MM.1S (cell line): ENCODE measurements around the gene CLDN15.
A peak's percentile ranks its signal among the peaks of the same experiment; 100 is the strongest.

Source experiments
- DNase-seq: peaks from one replicate; pipeline ENCODE4 v3.0.0-alpha.2; 2015
- H2AFZ ChIP-seq: fragments of 300-600 bp; sonication (generic); 2 replicates; pipeline ENCODE4 v1.6.0; 2016; ENCODE audit warnings: antibody characterized with exemption, low read length
- H3F3A ChIP-seq: fragments of 300-600 bp; sonication (generic); 2 replicates; pipeline ENCODE4 v1.6.1; 2016; ENCODE audit warnings: mild to moderate bottlenecking, antibody characterized with exemption, low read length, moderate library complexity, mixed read lengths; ENCODE audit not compliant: insufficient read depth
- H3K27ac ChIP-seq: fragments of 300-600 bp; sonication (generic); 2 replicates; pipeline ENCODE4 v1.5.1; 2016; ENCODE audit warnings: mild to moderate bottlenecking, low read length
- H3K27me3 ChIP-seq: fragments of 300-600 bp; sonication (generic); replicated peaks from 2 replicates; pipeline ENCODE4 v1.6.0; 2016; ENCODE audit warnings: low read length; ENCODE audit not compliant: insufficient read depth
- H3K36me3 ChIP-seq: fragments of 300-600 bp; sonication (generic); replicated peaks from 2 replicates; pipeline ENCODE4 v1.6.1; 2016; ENCODE audit warnings: mild to moderate bottlenecking, low read length, mixed read lengths; ENCODE audit not compliant: insufficient read depth
- H3K4me1 ChIP-seq: fragments of 300-600 bp; sonication (generic); 2 replicates; pipeline ENCODE4 v1.6.1; 2016; ENCODE audit warnings: low read length, mixed read lengths
- H3K4me2 ChIP-seq: fragments of 300-600 bp; sonication (generic); 2 replicates; pipeline ENCODE4 v1.6.0; 2016; ENCODE audit warnings: low read depth, low read length
- H3K4me3 ChIP-seq: fragments of 300-600 bp; sonication (generic); 2 replicates; pipeline ENCODE4 v1.5.1; 2016; ENCODE audit warnings: low read length, mixed read lengths
- H3K79me2 ChIP-seq: fragments of 300-600 bp; sonication (generic); 2 replicates; pipeline ENCODE4 v1.6.1; 2016; ENCODE audit warnings: mixed run types, low read length, mixed read lengths
- H3K9ac ChIP-seq: fragments of 300-600 bp; sonication (generic); 2 replicates; pipeline ENCODE4 v1.6.1; 2016; ENCODE audit warnings: low read length, mixed read lengths
- H3K9me2 ChIP-seq: fragments of 300-600 bp; sonication (generic); replicated peaks from 2 replicates; pipeline ENCODE4 v1.6.1; 2016; ENCODE audit warnings: mild to moderate bottlenecking, low read length, mixed read lengths; ENCODE audit not compliant: insufficient read depth
- H3K9me3 ChIP-seq: fragments of 300-600 bp; sonication (generic); replicated peaks from 2 replicates; pipeline ENCODE4 v1.6.1; 2016; ENCODE audit warnings: mild to moderate bottlenecking, low read length, mixed read lengths; ENCODE audit not compliant: insufficient read depth
- H4K20me1 ChIP-seq: fragments of 300-600 bp; sonication (generic); 2 replicates; pipeline ENCODE4 v1.6.1; 2016; ENCODE audit warnings: mild to moderate bottlenecking, low read length, moderate library complexity, mixed read lengths; ENCODE audit not compliant: insufficient read depth
- EZH2 ChIP-seq: fragments of 300-600 bp; sonication (generic); optimal IDR thresholded peaks from 2 replicates; pipeline ENCODE3; 2017; ENCODE audit warnings: low read depth, mild to moderate bottlenecking, antibody characterized with exemption, low read length, mixed read lengths
- EZH2phosphoT487 ChIP-seq: fragments of 300-600 bp; sonication (generic); IDR thresholded peaks from 2 replicates; pipeline ENCODE4 v1.6.1; 2018; ENCODE audit warnings: antibody characterized with exemption, low read length
- TF ChIP-seq, protein P1 (sequence below): fragments of 300-600 bp; sonication (generic); IDR thresholded peaks from 2 replicates; pipeline ENCODE4 v1.5.1; 2016; ENCODE audit warnings: antibody characterized with exemption, low read length, mixed read lengths

CLDN15 gene

DNA sequence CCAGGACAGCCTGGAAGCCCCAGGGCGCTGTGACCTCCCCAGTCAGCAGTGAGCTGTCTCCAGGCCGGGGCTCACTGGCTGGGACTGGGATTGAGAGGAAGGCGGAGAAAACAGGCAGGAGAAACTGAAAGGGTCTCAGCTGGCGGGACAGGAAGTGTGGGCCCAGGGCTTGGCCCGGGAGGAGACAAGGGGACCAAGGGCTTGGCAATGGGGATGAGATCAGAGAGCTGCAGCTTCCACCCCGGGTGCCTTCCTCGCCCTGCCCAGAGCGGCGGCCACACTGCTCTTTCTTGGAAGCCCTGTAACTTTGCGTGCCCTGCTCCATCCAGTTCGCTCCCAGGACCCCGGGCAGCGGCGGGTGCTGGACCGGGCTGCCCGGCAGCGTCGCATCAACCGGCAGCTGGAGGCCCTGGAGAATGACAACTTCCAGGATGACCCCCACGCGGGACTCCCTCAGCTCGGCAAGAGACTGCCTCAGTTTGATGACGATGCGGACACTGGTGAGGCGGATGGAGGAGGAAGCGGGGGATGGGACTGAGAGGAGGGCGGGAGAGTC is 15.2 kb downstream of the CLDN15 start:
- no peak for DNase-seq
- Histone ChIP-seq H2AFZ (no peak overlapping the region), H3K9ac (no peak overlapping the region), H3K4me1 (0 out of 2 replicates have a peak, but pooled peaks cover 6% of the 10 kb centered on the region), H3K27ac (no peak overlapping the region), H3K4me2 (no peak overlapping the region), H3K36me3 (no peaks in the 10 kb centered on the region), H3K4me3 (no peak overlapping the region), H3K9me2 (no peaks in the 10 kb centered on the region), H3K79me2 (peaks cover 31% of the 10 kb centered on the region), H4K20me1 (no peaks in the 10 kb centered on the region), H3K27me3 (no peaks in the 10 kb centered on the region), H3K9me3 (no peaks in the 10 kb centered on the region), H3F3A (peaks cover 3% of the 10 kb centered on the region; the same call in 1 of the 2 replicates)
- TF ChIP-seq EZH2phosphoT487 (no peak), EZH2 (no peak)
- TF ChIP-seq, protein P1, sequence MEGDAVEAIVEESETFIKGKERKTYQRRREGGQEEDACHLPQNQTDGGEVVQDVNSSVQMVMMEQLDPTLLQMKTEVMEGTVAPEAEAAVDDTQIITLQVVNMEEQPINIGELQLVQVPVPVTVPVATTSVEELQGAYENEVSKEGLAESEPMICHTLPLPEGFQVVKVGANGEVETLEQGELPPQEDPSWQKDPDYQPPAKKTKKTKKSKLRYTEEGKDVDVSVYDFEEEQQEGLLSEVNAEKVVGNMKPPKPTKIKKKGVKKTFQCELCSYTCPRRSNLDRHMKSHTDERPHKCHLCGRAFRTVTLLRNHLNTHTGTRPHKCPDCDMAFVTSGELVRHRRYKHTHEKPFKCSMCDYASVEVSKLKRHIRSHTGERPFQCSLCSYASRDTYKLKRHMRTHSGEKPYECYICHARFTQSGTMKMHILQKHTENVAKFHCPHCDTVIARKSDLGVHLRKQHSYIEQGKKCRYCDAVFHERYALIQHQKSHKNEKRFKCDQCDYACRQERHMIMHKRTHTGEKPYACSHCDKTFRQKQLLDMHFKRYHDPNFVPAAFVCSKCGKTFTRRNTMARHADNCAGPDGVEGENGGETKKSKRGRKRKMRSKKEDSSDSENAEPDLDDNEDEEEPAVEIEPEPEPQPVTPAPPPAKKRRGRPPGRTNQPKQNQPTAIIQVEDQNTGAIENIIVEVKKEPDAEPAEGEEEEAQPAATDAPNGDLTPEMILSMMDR: no peak

DNA sequence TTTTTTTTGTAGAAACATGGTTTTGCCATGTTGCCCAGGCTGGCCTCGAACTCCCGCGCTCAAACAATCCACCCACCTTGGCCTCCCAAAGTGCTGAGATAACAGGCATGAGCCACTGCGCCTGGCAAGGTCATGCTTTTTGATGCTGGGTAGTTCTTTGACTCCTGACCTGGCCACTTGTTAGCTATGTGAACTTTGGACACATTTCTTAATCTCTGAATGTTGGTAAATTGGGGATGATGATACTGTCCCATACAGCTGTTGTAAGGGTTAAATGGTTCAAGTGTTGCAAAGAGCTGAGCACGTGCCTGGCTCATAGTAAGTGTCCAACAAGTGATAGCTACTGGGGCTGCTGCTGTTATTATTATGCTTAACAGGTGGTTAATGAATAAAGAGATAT is 17.3 kb downstream of the CLDN15 start:
- peaks cover 3% of the 10 kb centered on the region; the same call in 1 of the 2 replicates for H3F3A ChIP-seq
- H4K20me1 ChIP-seq: no peaks in the 10 kb centered on the region
- no peak overlapping the region for H2AFZ ChIP-seq
- no peak for DNase-seq
- peaks cover 44% of the 10 kb centered on the region for H3K79me2 ChIP-seq
- H3K27ac ChIP-seq: no peak overlapping the region
- H3K9me2 ChIP-seq: no peaks in the 10 kb centered on the region
- TF ChIP-seq, protein P1: no peak
- TF ChIP-seq EZH2phosphoT487: no peak
- H3K36me3 ChIP-seq: no peaks in the 10 kb centered on the region
- no peak overlapping the region for H3K4me3 ChIP-seq
- no peaks in the 10 kb centered on the region for H3K27me3 ChIP-seq
- H3K9me3 ChIP-seq: no peaks in the 10 kb centered on the region
- H3K4me1 ChIP-seq: 0 out of 2 replicates have a peak, but pooled peaks cover 6% of the 10 kb centered on the region
- no peak overlapping the region for H3K9ac ChIP-seq
- no peak overlapping the region for H3K4me2 ChIP-seq

DNA sequence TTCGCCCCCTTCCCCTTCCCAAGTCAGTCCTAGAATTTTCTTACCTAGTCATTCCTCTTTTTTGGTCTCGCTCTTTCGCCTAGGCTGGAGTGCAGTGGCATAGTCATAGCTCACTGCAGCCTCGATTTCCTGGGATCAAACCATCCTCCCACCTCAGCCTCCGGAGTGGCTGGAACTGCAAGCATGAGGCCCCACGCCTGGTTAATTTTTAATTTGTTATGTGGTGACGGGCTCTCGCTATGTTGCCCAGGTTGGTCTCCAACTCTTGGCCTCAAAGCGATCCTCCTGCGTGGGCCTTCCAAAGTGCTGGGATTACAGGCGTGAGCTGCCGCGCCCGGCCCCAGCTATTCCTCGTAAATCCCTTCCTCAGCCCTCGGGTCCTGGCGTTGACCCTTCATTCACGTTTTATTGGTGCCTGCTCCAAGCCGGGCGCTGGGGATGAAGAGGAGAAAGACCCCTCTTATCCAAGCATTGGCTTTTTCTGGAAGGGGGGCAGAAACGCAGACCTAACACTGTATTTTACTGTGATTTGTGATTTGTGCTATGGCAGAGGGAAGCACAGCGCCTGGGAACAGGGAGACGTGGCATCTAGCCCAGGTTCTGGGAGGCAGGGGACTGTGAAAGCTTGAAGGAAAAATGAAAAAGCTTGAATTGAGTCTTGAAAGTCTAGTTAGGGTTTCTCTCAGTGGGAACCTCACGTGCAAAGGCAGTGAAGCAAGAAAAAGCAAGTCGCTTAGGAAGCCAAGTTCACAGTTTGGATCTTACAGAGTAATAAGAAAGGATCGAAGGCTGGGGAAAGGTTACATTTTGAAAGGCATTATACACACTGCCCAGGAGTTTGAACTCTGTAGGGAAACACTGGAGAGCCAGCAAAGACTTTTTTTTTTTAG is 19.1 kb downstream of the CLDN15 start:
- Histone ChIP-seq H3K27ac (no peak overlapping the region), H3K9ac (peak overlapping the region; percentile 71)
- no peak for DNase-seq

More for the DNA sequence above, 19.1 kb downstream of the CLDN15 start:
- no peaks in the 10 kb centered on the region for H3K9me2 ChIP-seq
- H2AFZ ChIP-seq: peak overlapping the region; percentile 75
- H3K4me1 ChIP-seq: 0 out of 2 replicates have a peak, but pooled peaks cover 6% of the 10 kb centered on the region
- no peaks in the 10 kb centered on the region for H4K20me1 ChIP-seq
- H3K9me3 ChIP-seq: no peaks in the 10 kb centered on the region
- peak overlapping the region; percentile 80 for H3K4me2 ChIP-seq
- TF ChIP-seq, protein P1: no peak
- TF ChIP-seq EZH2: no peak
- no peak for TF ChIP-seq EZH2phosphoT487
- H3F3A ChIP-seq: peaks cover 3% of the 10 kb centered on the region; the same call in 1 of the 2 replicates
- H3K79me2 ChIP-seq: peaks cover 44% of the 10 kb centered on the region
- H3K4me3 ChIP-seq: peak overlapping the region; percentile 84
- no peaks in the 10 kb centered on the region for H3K36me3 ChIP-seq
- H3K27me3 ChIP-seq: no peaks in the 10 kb centered on the region
